Urinary bladder (tissue), 4 donors: ENCODE data around the gene PDIA6. TPM values are rescaled to one million over a fixed set of nuclear protein-coding genes. Genes with fewer than 3 reads are reported as not detected.
"Not testable (repeated sequence)": the region's sequence is repeated elsewhere in the genome, so short reads cannot be mapped to it uniquely, and the experiment has no call there.

Source experiments
- DNase-seq: peaks from one replicate; pipeline ENCODE4 v3.0.0-alpha.2; 2015; ENCODE audit errors: extremely low spot score
- H3K27ac ChIP-seq: one replicate; pipeline ENCODE4 v1.5.1; 2013; ENCODE audit warnings: low read depth, mild to moderate bottlenecking, moderate library complexity
- H3K36me3 ChIP-seq: one replicate; pipeline ENCODE4 v1.6.1; 2013; ENCODE audit warnings: mild to moderate bottlenecking, moderate library complexity; ENCODE audit not compliant: insufficient read depth
- H3K4me1 ChIP-seq: one replicate; pipeline ENCODE4 v1.6.1; 2013; ENCODE audit warnings: mild to moderate bottlenecking, moderate library complexity; ENCODE audit not compliant: insufficient read depth
- H3K4me3 ChIP-seq: one replicate; pipeline ENCODE4 v1.5.1; 2013; ENCODE audit warnings: low read depth, low read length
- WGBS: extraction: QIAGEN DNeasy Blood & Tissue Kit; methylation state at CpG from one replicate; pipeline ENCODE4 v1.1.7; 2013; 5-methylcytosine and 5-hydroxymethylcytosine counted together
- polyA plus RNA-seq: library from polyadenylated mRNA; stranded (reverse); fragments of 200-250 nt; gene quantifications from one replicate; pipeline ENCODE4 v1.2.3, GENCODE V29; 2013
- total RNA-seq: library from RNA; depleted of rRNA; stranded (reverse); fragments of >200 nt; gene quantifications from one replicate; pipeline ENCODE4 v1.2.3, GENCODE V29; 2014
- donor health status: healthy with polysubstance abuse.
- donor health status: healthy.

Gene PDIA6
- total and polyA plus RNA-seq, 2 donors, result 139 to 166 TPM

GRCh38 chr2:10811517-10811916 is 1.1 kb downstream of the PDIA6 start:
- H3K4me1 ChIP-seq, result no peaks in the 10 kb centered on the region
- WGBS, result 3% methylated on average over 14 of the region's 14 CpGs

GRCh38 chr2:10810202-10811161 is 2.1 kb downstream of the PDIA6 start:
- H3K27ac ChIP-seq, result no peak overlapping the region
- no peak overlapping the region for H3K4me3 ChIP-seq
- 37% methylated on average over 8 of the region's 8 CpGs for WGBS
- no peak for DNase-seq
- H3K36me3 ChIP-seq, result no peaks in the 10 kb centered on the region
- no peaks in the 10 kb centered on the region for H3K4me1 ChIP-seq

More at GRCh38 chr2:10811517-10811916, 1.1 kb downstream of the PDIA6 start:
- Histone ChIP-seq H3K4me3 (peak overlapping the region; percentile 96), H3K27ac (no peak overlapping the region), H3K36me3 (no peaks in the 10 kb centered on the region)
- DNase-seq, result no peak

- WGBS, result 68% methylated on average over 3 of the region's 3 CpGs
- H3K36me3 ChIP-seq, result no peaks in the 10 kb centered on the region
- H3K4me3 ChIP-seq, result no peak overlapping the region
- no peak overlapping the region for H3K27ac ChIP-seq
- no peaks in the 10 kb centered on the region for H3K4me1 ChIP-seq
- no peak for DNase-seq
Measured at GRCh38 chr2:10806543-10806942, 6.0 kb downstream of the PDIA6 start.

- not testable (repeated sequence) for H3K36me3 ChIP-seq, H3K4me3 ChIP-seq, H3K4me1 ChIP-seq, DNase-seq, H3K27ac ChIP-seq
- WGBS, result 97% methylated on average over 6 of the region's 6 CpGs
Measured at GRCh38 chr2:10805990-10806389, 6.6 kb downstream of the PDIA6 start.

GRCh38 chr2:10802657-10803056 is 9.9 kb downstream of the PDIA6 start:
- WGBS, result 78% methylated on average over 8 of the region's 8 CpGs
- no peak for DNase-seq
- Histone ChIP-seq H3K4me1 (no peaks in the 10 kb centered on the region), H3K27ac (no peak overlapping the region), H3K4me3 (no peak overlapping the region), H3K36me3 (peaks cover 2% of the 10 kb centered on the region)

GRCh38 chr2:10800163-10800562 is 12.4 kb downstream of the PDIA6 start:
- Histone ChIP-seq H3K4me3 (no peak overlapping the region), H3K4me1 (no peaks in the 10 kb centered on the region), H3K27ac (no peak overlapping the region), H3K36me3 (peaks cover 4% of the 10 kb centered on the region)
- no peak for DNase-seq
- 95% methylated on average over 4 of the region's 4 CpGs for WGBS

- peaks cover 4% of the 10 kb centered on the region for H3K36me3 ChIP-seq
- no peaks in the 10 kb centered on the region for H3K4me1 ChIP-seq
- DNase-seq, result no peak
- 83% methylated on average over 8 of the region's 8 CpGs for WGBS
- H3K27ac ChIP-seq, result no peak overlapping the region
- H3K4me3 ChIP-seq, result no peak overlapping the region
Measured at GRCh38 chr2:10798783-10799182, 13.8 kb downstream of the PDIA6 start.

- WGBS, result 95% methylated on average over 2 of the region's 2 CpGs
- H3K36me3 ChIP-seq, result peaks cover 8% of the 10 kb centered on the region
- DNase-seq, result no peak
Measured at GRCh38 chr2:10796703-10797102, 15.9 kb downstream of the PDIA6 start.

GRCh38 chr2:10795508-10796046 is 17.0 kb downstream of the PDIA6 start:
- DNase-seq, result no peak
- Histone ChIP-seq H3K27ac (no peak overlapping the region), H3K4me3 (no peak overlapping the region), H3K4me1 (no peaks in the 10 kb centered on the region), H3K36me3 (peaks cover 6% of the 10 kb centered on the region)
- WGBS, result 55% methylated on average over 7 of the region's 7 CpGs

More at GRCh38 chr2:10796703-10797102, 15.9 kb downstream of the PDIA6 start:
- Histone ChIP-seq H3K4me1 (no peaks in the 10 kb centered on the region), H3K4me3 (no peak overlapping the region), H3K27ac (no peak overlapping the region)

GRCh38 chr2:10794876-10795275 is 17.7 kb downstream of the PDIA6 start:
- DNase-seq, result no peak
- whole genome bisulfite sequencing, result 40% methylated on average over 5 of the region's 5 CpGs
- no peak overlapping the region for H3K27ac ChIP-seq
- H3K4me1 ChIP-seq, result no peaks in the 10 kb centered on the region
- peaks cover 6% of the 10 kb centered on the region for H3K36me3 ChIP-seq
- H3K4me3 ChIP-seq, result no peak overlapping the region

- Histone ChIP-seq H3K36me3 (peaks cover 6% of the 10 kb centered on the region), H3K4me1 (no peaks in the 10 kb centered on the region), H3K4me3 (no peak overlapping the region), H3K27ac (no peak overlapping the region)
- no peak for DNase-seq
- 40% methylated on average over 1 of the region's 1 CpG for WGBS
Measured at GRCh38 chr2:10793816-10794215, 18.8 kb downstream of the PDIA6 start.

- no peak overlapping the region for H3K4me3 ChIP-seq
- peaks cover 6% of the 10 kb centered on the region for H3K36me3 ChIP-seq
- H3K4me1 ChIP-seq, result no peaks in the 10 kb centered on the region
- whole genome bisulfite sequencing, result 83% methylated on average over 17 of the region's 17 CpGs
- no peak overlapping the region for H3K27ac ChIP-seq
- DNase-seq, result no peak
Measured at GRCh38 chr2:10792660-10793400, 19.8 kb downstream of the PDIA6 start.

- no peak overlapping the region for H3K27ac ChIP-seq
- no peaks in the 10 kb centered on the region for H3K4me1 ChIP-seq
- H3K36me3 ChIP-seq, result peaks cover 6% of the 10 kb centered on the region
- WGBS, result 33% methylated on average over 2 of the region's 2 CpGs
- DNase-seq, result no peak
- no peak overlapping the region for H3K4me3 ChIP-seq
Measured at GRCh38 chr2:10792001-10792634, 20.5 kb downstream of the PDIA6 start.
